ENCODE measurements around the gene AFF1.
"Not testable (repeated sequence)": the region's sequence is repeated elsewhere in the genome, so short reads cannot be mapped to it uniquely, and the experiment has no call there.

Gene AFF1

DNA sequence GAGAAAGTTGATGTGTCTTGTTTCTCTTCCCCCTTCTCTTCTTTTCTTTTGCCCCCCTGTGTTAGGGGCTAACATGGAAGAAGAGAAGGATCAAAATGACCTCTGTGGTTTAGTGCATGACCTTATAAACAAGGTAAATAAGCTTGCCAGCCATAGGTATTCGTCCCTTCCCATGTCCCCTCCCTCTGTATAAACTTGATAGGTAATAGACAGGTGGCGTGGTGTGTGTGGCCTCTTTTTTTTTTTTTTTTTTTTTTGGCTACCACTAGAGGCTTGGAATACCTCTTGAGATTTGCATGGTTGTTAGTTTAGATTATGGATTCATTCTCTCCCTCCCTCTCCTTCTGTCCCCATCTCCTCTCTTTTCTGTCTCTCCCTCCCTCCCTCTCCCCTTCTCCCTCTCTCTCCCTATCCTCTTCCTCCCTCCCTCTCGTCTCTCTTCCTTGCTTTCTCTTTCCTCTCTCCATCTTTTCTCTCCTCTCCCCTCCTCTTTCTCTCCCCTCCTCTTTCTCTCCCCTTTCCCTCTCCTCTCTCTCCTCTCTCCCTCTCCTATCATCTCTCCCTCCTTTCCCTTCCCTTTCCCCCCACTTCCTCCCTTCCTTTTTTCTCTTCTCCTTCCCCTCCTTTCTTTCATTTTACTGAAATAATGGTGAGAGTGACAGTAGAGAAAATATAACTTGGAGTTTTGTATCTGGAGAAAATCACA is 134.4 kb downstream of the AFF1 start:
- Histone ChIP-seq H3K9me3 (replicated peaks; ENCODE audit: insufficient read depth, low read length) (no peaks in the 10 kb centered on the region), H3K36me3 (replicated peaks; ENCODE audit: insufficient read depth, low read length) (0 out of 2 replicates have a peak, but pooled peaks cover 2% of the 10 kb centered on the region), H3K4me2 (ENCODE audit: low read depth, low read length) (no peak overlapping the region), H3K79me2 (ENCODE audit: low read length) (peaks cover 86% of the 10 kb centered on the region), H3K27ac (ENCODE audit: low read length) (no peak overlapping the region), H3K4me1 (ENCODE audit: low read length) (peaks cover 2% of the 10 kb centered on the region), H3F3A (ENCODE audit: insufficient read depth, low read length) (peaks cover 19% of the 10 kb centered on the region), H3K4me3 (ENCODE audit: low read length) (no peak overlapping the region), H3K9me2 (replicated peaks; ENCODE audit: insufficient read depth, low read length) (no peaks in the 10 kb centered on the region), H4K20me1 (ENCODE audit: insufficient read depth, low read length) (peaks cover 9% of the 10 kb centered on the region), H2AFZ (ENCODE audit: low read length) (no peak overlapping the region), H3K9ac (ENCODE audit: low read length) (no peak overlapping the region), H3K27me3 (replicated peaks; ENCODE audit: insufficient read depth, low read length) (no peaks in the 10 kb centered on the region)
- DNase-seq = no peak
- TF ChIP-seq EZH2 (optimal IDR thresholded peaks at IDR 0.05; ENCODE audit: low read depth, low read length) (no peak), EZH2phosphoT487 (IDR thresholded peaks at IDR 0.05; ENCODE audit: low read length) (no peak)
- TF ChIP-seq, protein P1, sequence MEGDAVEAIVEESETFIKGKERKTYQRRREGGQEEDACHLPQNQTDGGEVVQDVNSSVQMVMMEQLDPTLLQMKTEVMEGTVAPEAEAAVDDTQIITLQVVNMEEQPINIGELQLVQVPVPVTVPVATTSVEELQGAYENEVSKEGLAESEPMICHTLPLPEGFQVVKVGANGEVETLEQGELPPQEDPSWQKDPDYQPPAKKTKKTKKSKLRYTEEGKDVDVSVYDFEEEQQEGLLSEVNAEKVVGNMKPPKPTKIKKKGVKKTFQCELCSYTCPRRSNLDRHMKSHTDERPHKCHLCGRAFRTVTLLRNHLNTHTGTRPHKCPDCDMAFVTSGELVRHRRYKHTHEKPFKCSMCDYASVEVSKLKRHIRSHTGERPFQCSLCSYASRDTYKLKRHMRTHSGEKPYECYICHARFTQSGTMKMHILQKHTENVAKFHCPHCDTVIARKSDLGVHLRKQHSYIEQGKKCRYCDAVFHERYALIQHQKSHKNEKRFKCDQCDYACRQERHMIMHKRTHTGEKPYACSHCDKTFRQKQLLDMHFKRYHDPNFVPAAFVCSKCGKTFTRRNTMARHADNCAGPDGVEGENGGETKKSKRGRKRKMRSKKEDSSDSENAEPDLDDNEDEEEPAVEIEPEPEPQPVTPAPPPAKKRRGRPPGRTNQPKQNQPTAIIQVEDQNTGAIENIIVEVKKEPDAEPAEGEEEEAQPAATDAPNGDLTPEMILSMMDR (IDR thresholded peaks at IDR 0.05; ENCODE audit: low read length) = no peak

DNA sequence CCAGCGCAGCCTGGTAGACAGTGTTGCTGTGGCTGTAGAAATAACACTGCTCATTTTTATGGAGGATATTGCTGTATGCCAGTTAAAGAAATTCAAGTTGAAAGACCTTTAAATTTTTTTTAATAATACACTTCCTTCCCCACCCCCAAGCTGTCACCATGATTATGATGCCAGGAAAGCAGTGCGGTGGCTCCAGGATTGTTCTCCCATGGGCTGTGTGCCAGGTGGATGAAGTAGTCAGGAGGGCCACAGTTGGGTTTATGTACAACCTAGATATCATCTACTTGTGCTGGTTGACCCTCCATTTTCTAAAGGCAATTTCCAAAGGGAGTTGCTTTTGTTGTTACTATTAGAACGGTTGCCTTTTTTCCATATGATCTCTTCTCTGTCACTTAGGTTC is 136.6 kb downstream of the AFF1 start:
- peaks cover 9% of the 10 kb centered on the region for H3K4me1 ChIP-seq (ENCODE audit: low read length)
- no peaks in the 10 kb centered on the region for H3K9me3 ChIP-seq (replicated peaks; ENCODE audit: insufficient read depth, low read length)
- H3K4me2 ChIP-seq (ENCODE audit: low read depth, low read length) = no peak overlapping the region
- H3K4me3 ChIP-seq (ENCODE audit: low read length) = no peak overlapping the region
- H3K9ac ChIP-seq (ENCODE audit: low read length) = no peak overlapping the region
- H4K20me1 ChIP-seq (ENCODE audit: insufficient read depth, low read length) = peaks cover 4% of the 10 kb centered on the region; the same call in 1 of the 2 replicates
- H3K27me3 ChIP-seq (replicated peaks; ENCODE audit: insufficient read depth, low read length) = no peaks in the 10 kb centered on the region
- no peak overlapping the region for H3K27ac ChIP-seq (ENCODE audit: low read length)
- peaks cover 25% of the 10 kb centered on the region for H3F3A ChIP-seq (ENCODE audit: insufficient read depth, low read length)
- TF ChIP-seq EZH2 (optimal IDR thresholded peaks at IDR 0.05; ENCODE audit: low read depth, low read length) (no peak), EZH2phosphoT487 (IDR thresholded peaks at IDR 0.05; ENCODE audit: low read length) (no peak)
- TF ChIP-seq, protein P1 (IDR thresholded peaks at IDR 0.05; ENCODE audit: low read length) = no peak
- H3K36me3 ChIP-seq (replicated peaks; ENCODE audit: insufficient read depth, low read length) = no peaks in the 10 kb centered on the region
- H3K9me2 ChIP-seq (replicated peaks; ENCODE audit: insufficient read depth, low read length) = no peaks in the 10 kb centered on the region
- DNase-seq = no peak
- H3K79me2 ChIP-seq (ENCODE audit: low read length) = peaks cover 86% of the 10 kb centered on the region
- no peak overlapping the region for H2AFZ ChIP-seq (ENCODE audit: low read length)

DNA sequence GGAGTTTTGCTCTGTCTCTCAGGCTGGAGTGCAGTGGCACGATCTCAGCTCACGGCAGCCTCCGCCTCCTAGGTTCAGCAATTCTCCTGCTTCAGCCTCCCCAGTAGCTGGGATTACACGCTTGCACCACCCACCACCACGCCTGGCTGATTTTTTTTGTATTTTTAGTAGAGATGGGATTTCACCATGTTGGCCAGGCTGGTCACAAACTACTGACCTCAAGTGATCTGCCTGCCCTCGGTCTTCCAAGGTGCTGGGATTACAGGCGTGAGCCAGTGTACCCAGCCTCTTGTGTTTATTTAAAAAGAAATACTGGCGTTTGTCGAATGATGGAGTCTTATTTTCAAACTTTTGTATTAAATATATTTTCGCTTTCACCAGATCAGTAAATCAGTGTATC is 137.7 kb downstream of the AFF1 start:
- H3K36me3 ChIP-seq (replicated peaks; ENCODE audit: insufficient read depth, low read length); H4K20me1 ChIP-seq (ENCODE audit: insufficient read depth, low read length); H3K4me1 ChIP-seq (ENCODE audit: low read length); H3K9me3 ChIP-seq (replicated peaks; ENCODE audit: insufficient read depth, low read length); H3K9me2 ChIP-seq (replicated peaks; ENCODE audit: insufficient read depth, low read length); H3K27me3 ChIP-seq (replicated peaks; ENCODE audit: insufficient read depth, low read length); H2AFZ ChIP-seq (ENCODE audit: low read length); DNase-seq: not testable (repeated sequence)
- H3K4me2 ChIP-seq (ENCODE audit: low read depth, low read length) = peak overlapping the region; percentile 84
- H3F3A ChIP-seq (ENCODE audit: insufficient read depth, low read length) = peaks cover 25% of the 10 kb centered on the region
- H3K9ac ChIP-seq (ENCODE audit: low read length) = peak overlapping the region; percentile 38; the same call in 1 of the 2 replicates
- peak overlapping the region; percentile 69; the same call in 1 of the 2 replicates for H3K27ac ChIP-seq (ENCODE audit: low read length)
- H3K79me2 ChIP-seq (ENCODE audit: low read length) = peaks cover 86% of the 10 kb centered on the region
- peak overlapping the region; percentile 53 for H3K4me3 ChIP-seq (ENCODE audit: low read length)
